K562 (cell line): ENCODE results near the gene SHLD2. TPM values are rescaled to one million over a fixed set of nuclear protein-coding genes. Genes with fewer than 3 reads are reported as not detected.

Source experiments
- CHCHD3 ChIP-seq: fragments of 250-450 bp; sonication (Bioruptor Pico); IDR thresholded peaks from 2 replicates; pipeline ENCODE4 v2.1.2; 2022; ENCODE audit warnings: mild to moderate bottlenecking
- COPS2 ChIP-seq: fragments of 450-650 bp; conservative IDR thresholded peaks from 2 replicates; pipeline ENCODE4 v1.6.1; 2016; ENCODE audit warnings: mild to moderate bottlenecking, moderate library complexity
- E2F3 ChIP-seq: fragments of 250-450 bp; sonication (Bioruptor Pico); IDR thresholded peaks from 2 replicates; pipeline ENCODE4 v1.4.0; 2020; ENCODE audit warnings: mild to moderate bottlenecking
- ETS1 ChIP-seq: conservative IDR thresholded peaks from 2 replicates; pipeline ENCODE4 v1.6.1; 2011; ENCODE audit warnings: low read depth, mild to moderate bottlenecking, low read length; ENCODE audit not compliant: control insufficient read depth
- FIP1L1 ChIP-seq: fragments of 200-400 bp; formaldehyde crosslinking; IDR thresholded peaks from 2 replicates; pipeline ENCODE4 v1.6.1; 2018; ENCODE audit warnings: mild to moderate bottlenecking, low read depth, low read length; ENCODE audit not compliant: poor library complexity, severe bottlenecking
- HDAC1 ChIP-seq, 2 experiments: fragments of 450-650 bp; IDR thresholded peaks; 2 replicates each; pipeline ENCODE4 v1.6.1; 2016 to 2017; ENCODE audit warnings: inconsistent platforms in 1 of 2, mild to moderate bottlenecking in 1 of 2, moderate library complexity in 1 of 2
- HNRNPL ChIP-seq: fragments of 200-400 bp; formaldehyde crosslinking; IDR thresholded peaks from 2 replicates; pipeline ENCODE4 v1.6.1; 2017; ENCODE audit warnings: low read depth, mild to moderate bottlenecking, low read length
- KLF1 ChIP-seq: fragments of 450-650 bp; IDR thresholded peaks from 2 replicates; pipeline ENCODE4 v1.6.1; 2016; ENCODE audit warnings: missing genetic modification characterization, missing compliant biosample characterization
- KLF10 ChIP-seq: fragments of 250-450 bp; sonication (Bioruptor Pico); IDR thresholded peaks from 2 replicates; pipeline ENCODE4 v1.6.1; 2021; ENCODE audit warnings: matching md5 sums
- KLF16 ChIP-seq: IDR thresholded peaks from 2 replicates; pipeline ENCODE4 v1.6.1; 2016; ENCODE audit warnings: antibody characterized with exemption
- MBD2 ChIP-seq: sonication (generic); IDR thresholded peaks from 2 replicates; pipeline ENCODE4 v1.6.1; 2016; ENCODE audit warnings: low read depth, borderline replicate concordance
- NCOA1 ChIP-seq: fragments of 450-650 bp; IDR thresholded peaks from 2 replicates; pipeline ENCODE4 v1.6.1; 2016; ENCODE audit warnings: low read depth
- NFIC ChIP-seq: fragments of 450-650 bp; IDR thresholded peaks from 2 replicates; pipeline ENCODE4 v1.6.1; 2017; ENCODE audit warnings: mild to moderate bottlenecking, inconsistent platforms
- SIN3B ChIP-seq: fragments of 450-650 bp; IDR thresholded peaks from 2 replicates; pipeline ENCODE4 v1.6.1; 2017; ENCODE audit warnings: low read depth, mild to moderate bottlenecking, moderate library complexity
- STAT5A ChIP-seq: IDR thresholded peaks from 2 replicates; pipeline ENCODE4 v1.6.1; 2012; ENCODE audit warnings: low read length, inconsistent platforms, borderline replicate concordance
- THAP12 ChIP-seq: fragments of 250-450 bp; sonication (Bioruptor Pico); IDR thresholded peaks from 2 replicates; pipeline ENCODE4 v1.9.0; 2021; ENCODE audit warnings: mild to moderate bottlenecking, inconsistent platforms
- ZBTB26 ChIP-seq: fragments of 450-650 bp; formaldehyde crosslinking; IDR thresholded peaks from 2 replicates; pipeline ENCODE4 v1.4.0; 2022; ENCODE audit warnings: missing genetic modification characterization
- ZFX ChIP-seq: sonication (generic); formaldehyde crosslinking; IDR thresholded peaks from 2 replicates; pipeline ENCODE4 v1.8.0; 2022; ENCODE audit warnings: mild to moderate bottlenecking, missing genetic modification reagents, moderate library complexity
- ZNF146 ChIP-seq: IDR thresholded peaks from one replicate; pipeline ENCODE4 v1.6.1; 2018; ENCODE audit warnings: missing compliant biosample characterization; ENCODE audit not compliant: unreplicated experiment
- ZNF282 ChIP-seq: sonication (generic); formaldehyde crosslinking; IDR thresholded peaks from 2 replicates; pipeline ENCODE4 v1.8.1; 2023; ENCODE audit warnings: missing genetic modification reagents
- ZNF511 ChIP-seq: sonication (generic); formaldehyde crosslinking; IDR thresholded peaks from 2 replicates; pipeline ENCODE4 v1.8.0; 2022; ENCODE audit warnings: mild to moderate bottlenecking, missing genetic modification reagents
- ZNF695 ChIP-seq: fragments of 450-650 bp; formaldehyde crosslinking; IDR thresholded peaks from 2 replicates; pipeline ENCODE4 v1.4.0; 2020; ENCODE audit warnings: mild to moderate bottlenecking, moderate library complexity
- polyA plus RNA-seq, 8 experiments: library from polyadenylated mRNA; depleted of rRNA in 4 of 8; stranded (reverse) in 5 of 8; unstranded in 3 of 8; fragments of >200 nt; fragmentation: Nextera tagmentation in 2 of 8; fragmentation: Illumina TruSeq in 1 of 8; extraction: Ambion mirVana in 2 of 8; extraction: Trizol in 1 of 8; gene quantifications; 2 replicates each; pipeline versions ENCODE4 v1.2.1 to v1.2.3, GENCODE V29; 2011 to 2014; ENCODE audit warnings: inconsistent platforms in 1 of 8, missing spikeins in 1 of 8
- total RNA-seq, 7 experiments: library from RNA; depleted of rRNA in 6 of 7; stranded (reverse); fragments of >200 nt in 6 of 7; fragmentation: Illumina TruSeq in 2 of 7; extraction: Trizol in 2 of 7; gene quantifications; 2 replicates each; pipeline versions ENCODE4 v1.2.1 to v1.2.3, GENCODE V29; 2011 to 2021; ENCODE audit warnings: low replicate concordance in 1 of 7
- TF ChIP-seq, protein P1 (sequence below): fragments of 250-450 bp; sonication (Bioruptor Pico); IDR thresholded peaks from 2 replicates; pipeline ENCODE4 v1.4.0; 2020; ENCODE audit warnings: mild to moderate bottlenecking

Gene SHLD2
- total and polyA plus RNA-seq, 9 of the 15 experiments (the other 6 are each of a cell fraction or from before 2014, with no cell fraction given), result 21.6 to 51.2 (median 39.4) TPM

- TF ChIP-seq SIN3B (peak; percentile 31; the same call in 1 of the 2 replicates), STAT5A (no peak), FIP1L1 (peak; percentile 56), ZNF146 (CRISPR knock-in tag) (no peak), ZNF695 (CRISPR knock-in tag) (no peak), NFIC (no peak), ZNF511 (peak; percentile 61; the same call in 1 of the 2 replicates), MBD2 (no peak), CHCHD3 (CRISPR knock-in tag) (no peak), KLF16 (no peak), KLF1 (tag) (peak; percentile 54; the same call in 1 of the 2 replicates), ETS1 (0 out of 2 replicates have a peak, but pooled peaks have one; percentile 56), ZNF282 (CRISPR knock-in tag) (no peak), ZFX (CRISPR knock-in tag) (peak; percentile 82), NCOA1 (no peak), KLF10 (CRISPR knock-in tag) (no peak), ZBTB26 (CRISPR knock-in tag) (no peak), THAP12 (CRISPR knock-in tag) (peak; percentile 19; the same call in 1 of the 2 replicates), HDAC1 (IDR thresholded peaks at IDR 0.05) (peak in 1 of 2 experiments; percentile 92; a peak in 2 of 4 replicates), HNRNPL (peak; percentile 57; the same call in 1 of the 2 replicates), E2F3 (CRISPR knock-in tag) (0 out of 2 replicates have a peak, but pooled peaks have one; percentile 15), COPS2 (no peak)
- TF ChIP-seq, protein P1, sequence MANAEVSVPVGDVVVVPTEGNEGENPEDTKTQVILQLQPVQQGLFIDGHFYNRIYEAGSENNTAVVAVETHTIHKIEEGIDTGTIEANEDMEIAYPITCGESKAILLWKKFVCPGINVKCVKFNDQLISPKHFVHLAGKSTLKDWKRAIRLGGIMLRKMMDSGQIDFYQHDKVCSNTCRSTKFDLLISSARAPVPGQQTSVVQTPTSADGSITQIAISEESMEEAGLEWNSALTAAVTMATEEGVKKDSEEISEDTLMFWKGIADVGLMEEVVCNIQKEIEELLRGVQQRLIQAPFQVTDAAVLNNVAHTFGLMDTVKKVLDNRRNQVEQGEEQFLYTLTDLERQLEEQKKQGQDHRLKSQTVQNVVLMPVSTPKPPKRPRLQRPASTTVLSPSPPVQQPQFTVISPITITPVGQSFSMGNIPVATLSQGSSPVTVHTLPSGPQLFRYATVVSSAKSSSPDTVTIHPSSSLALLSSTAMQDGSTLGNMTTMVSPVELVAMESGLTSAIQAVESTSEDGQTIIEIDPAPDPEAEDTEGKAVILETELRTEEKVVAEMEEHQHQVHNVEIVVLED (CRISPR knock-in tag), result peak; percentile 73
These were observed 385 bp downstream of the SHLD2 start (continued) for GRCh38 chr10:87095236-87095945.
